ENCODE measurements around the gene GRPEL1. TPM values are rescaled to one million over a fixed set of nuclear protein-coding genes. Genes with fewer than 3 reads are reported as not detected.
"Not testable (repeated sequence)": the region's sequence is repeated elsewhere in the genome, so short reads cannot be mapped to it uniquely, and the experiment has no call there.

The GRPEL1 gene
- polyA plus RNA-seq, 3 donors = 18.2 to 53.8 (median 21.6) TPM

DNA sequence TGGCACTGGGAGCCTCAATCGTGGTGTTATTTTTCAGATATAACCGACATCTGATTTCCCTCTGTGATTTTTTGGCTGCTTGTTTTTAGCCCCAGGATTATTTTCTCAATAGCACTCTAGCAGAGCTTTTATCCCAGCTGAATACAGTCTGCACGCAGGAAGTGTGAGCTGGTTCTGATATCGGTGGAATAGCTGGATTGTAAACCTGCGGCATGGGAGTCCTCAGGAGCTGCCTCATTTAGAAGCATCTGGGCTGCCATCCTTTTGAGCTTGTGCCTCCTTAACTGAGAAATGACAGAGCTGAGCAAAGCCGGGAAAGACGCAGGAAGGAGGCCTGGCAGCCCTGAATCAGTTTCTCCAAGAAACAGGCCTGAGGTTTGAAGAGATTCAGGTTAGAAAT, 28.4 kb upstream of the GRPEL1 start:
- 90 to 92% (median 91%) methylated on average over 7 of the region's 7 CpGs for WGBS, 3 donors
- no peak overlapping the region for H3K27ac ChIP-seq (ENCODE audit: low read depth, low read length)

DNA sequence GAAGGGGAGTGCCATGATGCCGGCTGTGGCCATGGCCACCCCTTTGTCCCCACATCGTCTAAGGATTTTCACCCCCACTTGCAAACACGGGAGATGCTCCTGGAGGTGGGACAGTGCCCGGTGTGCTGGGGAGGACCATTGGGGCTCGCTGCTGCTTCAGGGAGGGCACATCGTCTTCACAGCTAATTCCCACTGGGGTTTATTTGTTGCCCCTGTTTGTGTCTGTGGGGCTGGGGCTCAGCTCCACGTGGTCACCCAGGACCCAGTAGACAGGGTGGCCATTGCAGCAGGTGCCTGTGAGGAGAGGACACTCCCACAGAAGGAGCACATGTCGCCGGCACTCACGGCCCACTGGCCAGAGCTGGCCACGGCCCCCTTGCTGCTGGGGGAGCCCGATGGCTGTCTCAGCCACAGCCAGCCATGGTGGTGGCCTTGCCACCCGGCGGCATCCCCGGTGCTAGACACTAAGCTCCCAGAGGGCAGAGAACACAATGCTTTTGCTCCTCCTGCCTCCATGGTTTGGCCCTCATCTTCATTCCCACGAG, 27.8 kb upstream of the GRPEL1 start:
- 88 to 89% (median 88%) methylated on average over 15 to 16 of the region's 16 CpGs for WGBS, 3 donors

DNA sequence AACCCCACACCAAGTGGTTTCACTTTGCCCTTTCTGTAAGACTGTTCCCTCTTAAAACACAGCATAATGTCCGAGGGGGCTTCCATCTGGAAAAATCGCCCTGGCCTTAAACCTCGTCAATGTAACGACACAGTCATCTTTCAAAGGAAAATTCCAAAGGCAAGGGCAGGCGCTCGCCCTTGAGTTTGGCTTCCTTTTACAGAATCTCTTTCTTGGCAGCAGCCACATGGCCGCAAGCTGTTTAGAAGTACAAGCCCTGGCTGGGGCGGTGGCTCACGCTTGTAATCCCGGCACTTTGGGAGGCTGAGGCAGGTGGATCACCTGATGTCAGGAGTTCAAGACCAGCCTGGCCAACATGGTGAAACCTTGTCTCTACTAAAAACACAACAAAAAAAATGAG, 27.1 kb upstream of the GRPEL1 start:
- 83 to 85% (median 84%) methylated on average over 10 of the region's 10 CpGs for WGBS, 3 donors
- no peak overlapping the region for H3K27ac ChIP-seq (ENCODE audit: low read depth, low read length)

More for the DNA sequence above, 27.8 kb upstream of the GRPEL1 start:
- no peak overlapping the region for H3K27ac ChIP-seq (ENCODE audit: low read depth, low read length)

DNA sequence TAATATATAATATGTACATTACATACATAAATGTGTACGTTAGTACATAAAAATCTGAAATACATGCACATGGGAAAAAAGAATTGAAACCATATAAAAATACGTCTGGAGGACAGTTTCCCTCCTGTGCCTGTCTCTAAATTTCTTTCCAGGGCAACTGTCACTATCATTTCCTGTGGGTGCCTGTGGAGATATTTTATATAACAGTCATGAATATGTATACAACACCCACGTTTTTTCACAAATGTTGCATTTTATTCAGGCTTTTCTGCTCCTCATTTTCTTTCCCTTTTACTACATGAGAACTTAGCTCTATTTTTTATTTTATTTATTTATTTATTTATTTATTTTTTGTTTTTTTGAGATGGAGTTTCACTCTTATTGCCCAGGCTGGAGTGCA, 24.2 kb upstream of the GRPEL1 start:
- WGBS, 3 donors = 52 to 71% (median 53%) methylated on average over 3 of the region's 3 CpGs
- H3K27ac ChIP-seq (ENCODE audit: low read depth, low read length) = no peak overlapping the region

DNA sequence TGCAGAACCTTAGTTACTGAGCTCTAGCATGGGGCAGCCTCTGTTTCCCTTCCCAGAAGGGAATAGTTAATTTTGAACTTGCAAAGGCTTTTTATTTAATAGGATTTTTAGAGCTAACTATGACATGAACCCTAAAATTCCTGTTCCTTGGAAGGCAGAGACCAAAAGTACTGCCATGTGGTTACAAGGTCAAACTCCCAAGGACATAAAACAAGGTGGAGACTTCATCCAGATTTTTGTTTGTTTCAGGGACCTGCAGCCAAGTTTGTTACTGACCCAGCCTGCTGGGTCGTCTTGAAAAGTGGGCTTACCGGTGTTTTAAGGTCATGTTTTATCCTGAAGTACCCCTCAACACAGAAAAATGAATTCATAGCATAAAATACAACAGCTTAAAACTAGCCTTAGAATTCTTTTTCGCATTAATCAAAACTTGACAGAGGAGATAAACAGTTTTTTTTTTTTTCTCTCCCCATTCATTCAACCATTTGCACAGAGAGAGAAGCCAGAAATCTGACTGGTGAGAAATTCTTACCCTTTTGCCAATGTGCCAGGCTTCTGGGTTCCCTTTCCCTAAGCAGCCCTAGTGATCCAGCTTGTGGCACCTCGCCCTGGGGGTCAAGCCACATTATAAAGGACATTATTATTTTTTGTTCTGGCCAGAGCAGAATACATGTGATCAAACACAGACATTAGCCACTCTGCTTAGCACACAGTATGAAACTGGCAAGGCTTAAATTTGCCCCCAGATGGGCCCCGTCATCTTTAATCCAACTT, 21.5 kb upstream of the GRPEL1 start:
- H3K27ac ChIP-seq (ENCODE audit: low read depth, low read length) = no peak overlapping the region
- WGBS, 3 donors = 23 to 64% (median 61%) methylated on average over 5 of the region's 5 CpGs

DNA sequence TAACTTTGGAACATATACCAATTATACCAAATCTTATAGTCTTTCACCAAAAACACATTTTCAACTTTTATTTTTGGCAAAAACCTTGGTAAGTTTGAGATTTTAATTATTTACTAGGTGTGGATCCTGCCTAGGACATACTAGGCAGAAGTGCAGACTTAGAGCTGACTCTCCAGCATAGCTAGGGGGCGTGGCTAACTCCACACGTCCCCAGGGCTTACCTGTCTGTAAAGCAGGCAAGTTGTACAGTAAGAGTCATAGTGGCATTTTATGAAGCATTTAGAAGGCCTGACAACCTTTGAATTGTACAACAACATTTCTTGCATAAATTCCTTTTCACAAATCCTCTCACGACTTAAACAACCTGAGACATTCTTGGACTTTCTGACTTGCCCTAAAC, 19.2 kb upstream of the GRPEL1 start:
- WGBS, 3 donors = 70 to 78% (median 76%) methylated on average over 3 of the region's 3 CpGs
- H3K27ac ChIP-seq (ENCODE audit: low read depth, low read length) = no peak overlapping the region

DNA sequence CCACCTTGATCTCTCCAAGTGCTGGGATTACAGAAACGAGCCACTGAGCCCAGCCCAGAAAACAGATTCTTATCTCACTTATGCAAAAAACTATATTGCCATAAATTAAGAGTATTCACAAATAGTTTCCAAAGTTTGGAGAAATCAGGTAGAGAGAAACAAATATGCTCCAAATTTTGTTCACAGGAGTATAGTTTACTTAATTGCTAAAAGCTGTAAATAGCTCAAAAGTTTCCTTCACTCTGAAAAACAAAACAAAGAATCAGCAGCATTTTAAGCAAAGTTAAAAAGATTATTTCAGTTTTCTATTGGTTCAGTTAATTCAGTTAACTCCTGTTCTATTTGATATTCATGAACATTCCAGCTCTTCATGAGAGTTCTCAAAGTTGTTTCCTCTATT, 18.5 kb upstream of the GRPEL1 start:
- H3K27ac ChIP-seq (ENCODE audit: low read depth, low read length) = no peak overlapping the region
- whole genome bisulfite sequencing, 3 donors = 28 to 36% (median 32%) methylated on average over 1 of the region's 1 CpG

DNA sequence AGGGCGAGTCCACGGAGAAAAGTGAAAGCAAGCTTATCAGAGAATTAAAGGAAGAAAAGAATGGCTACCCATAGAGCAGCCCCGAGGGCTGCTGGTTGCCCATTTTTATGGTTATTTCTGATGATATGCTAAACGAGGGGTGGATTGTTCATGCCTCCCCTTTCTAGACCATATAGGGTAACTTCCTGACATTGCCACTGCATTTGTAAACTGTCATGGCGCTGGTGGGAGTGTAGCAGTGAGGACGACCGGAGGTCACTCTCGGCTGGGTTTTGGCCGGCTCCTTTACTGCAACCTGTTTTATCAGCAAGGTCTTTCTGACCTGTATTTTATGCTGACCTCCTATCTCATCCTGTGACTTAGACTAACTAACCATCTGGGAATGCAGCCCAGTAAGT, 16.7 kb upstream of the GRPEL1 start:
- not testable (repeated sequence) for H3K27ac ChIP-seq (ENCODE audit: low read depth, low read length)
- WGBS, 3 donors = 28 to 51% (median 46%) methylated on average over 9 of the region's 9 CpGs

DNA sequence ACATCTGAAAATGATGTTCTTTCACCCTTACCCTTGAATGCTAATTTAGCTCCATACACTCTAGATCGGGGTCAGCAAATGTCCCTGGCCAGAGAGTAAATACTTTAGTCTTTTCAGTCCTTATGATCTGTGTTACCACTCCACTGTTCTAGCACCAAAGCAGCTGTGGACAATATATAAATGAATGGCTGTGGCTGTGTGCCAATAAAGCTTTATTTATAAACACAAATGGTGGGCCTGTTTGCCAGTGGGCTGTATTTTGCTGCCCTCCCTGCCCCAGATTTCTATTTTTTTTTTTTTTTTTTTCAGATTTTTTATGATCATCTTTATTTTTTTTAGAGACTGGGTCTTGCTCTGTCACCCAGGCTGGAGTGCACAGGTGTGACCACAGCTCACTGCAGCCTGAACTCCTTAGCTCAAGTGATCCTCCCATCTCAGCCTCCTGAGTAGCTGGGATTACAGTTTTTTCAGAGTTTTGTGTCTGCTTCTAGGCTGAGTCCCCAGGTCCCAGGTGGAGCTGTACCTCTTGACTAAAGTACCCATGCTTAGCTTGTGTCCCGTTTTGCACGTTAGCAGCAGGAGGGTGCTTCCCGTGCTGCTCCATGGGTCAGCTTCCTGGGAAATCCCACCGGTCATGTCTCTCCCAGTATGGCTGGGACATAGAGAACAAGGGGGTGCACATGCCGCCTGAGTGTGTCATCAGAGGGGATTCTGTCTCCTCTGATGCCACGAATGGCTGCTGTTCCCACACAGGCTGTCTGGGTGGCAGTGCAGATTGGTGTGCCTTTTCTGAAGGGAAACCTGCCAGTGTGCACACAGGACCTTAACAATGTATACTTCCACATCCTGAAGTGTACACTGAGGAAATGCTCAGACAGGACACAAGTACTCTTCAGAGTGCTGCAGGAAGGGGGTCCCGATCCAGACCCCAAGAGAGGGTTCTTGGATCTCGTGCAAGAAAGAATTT, 16.0 kb upstream of the GRPEL1 start:
- WGBS, 3 donors = 58 to 75% (median 64%) methylated on average over 9 of the region's 9 CpGs
- H3K27ac ChIP-seq (ENCODE audit: low read depth, low read length) = no peak overlapping the region

DNA sequence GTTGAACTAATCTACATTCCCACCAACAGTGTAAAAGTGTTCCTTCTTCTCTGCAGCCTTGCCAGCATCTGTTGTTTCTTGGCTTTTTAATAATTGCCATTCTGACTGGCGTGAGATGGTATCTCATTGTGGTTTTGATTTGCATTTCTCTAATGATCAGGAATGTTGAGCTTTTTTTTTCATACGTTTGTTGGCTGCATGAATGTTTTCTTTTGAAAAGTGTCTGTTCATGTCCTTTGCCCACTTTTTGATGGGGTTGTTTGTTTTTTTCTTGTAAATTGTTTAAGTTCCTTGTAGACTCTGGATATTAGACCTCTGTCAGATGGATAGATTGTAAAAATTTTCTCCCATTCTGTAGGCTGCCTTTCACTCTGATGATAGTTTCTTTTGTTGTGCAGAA, 12.0 kb upstream of the GRPEL1 start:
- WGBS, 3 donors = 81 to 86% (median 84%) methylated on average over 2 of the region's 2 CpGs

DNA sequence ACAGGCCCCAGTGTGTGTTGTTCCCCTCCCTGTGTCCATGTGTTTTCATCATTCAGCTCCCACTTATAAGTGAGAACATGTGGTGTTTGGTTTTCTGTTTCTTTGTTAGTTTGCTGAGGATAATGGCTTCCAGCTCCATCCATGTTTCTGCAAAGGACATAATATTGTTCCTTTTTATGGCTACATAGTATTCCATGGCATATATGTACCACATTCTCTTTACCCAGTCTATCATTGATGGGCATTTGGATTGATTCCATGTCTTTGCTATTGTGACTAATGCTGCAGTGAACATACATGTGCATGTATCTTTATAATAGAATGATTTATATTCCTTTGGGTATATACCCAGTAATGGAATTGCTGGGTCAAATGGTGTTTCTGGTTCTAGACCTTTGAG, 11.6 kb upstream of the GRPEL1 start:
- not testable (repeated sequence) for H3K27ac ChIP-seq (ENCODE audit: low read depth, low read length)

More for the DNA sequence above, 12.0 kb upstream of the GRPEL1 start:
- not testable (repeated sequence) for H3K27ac ChIP-seq (ENCODE audit: low read depth, low read length)

DNA sequence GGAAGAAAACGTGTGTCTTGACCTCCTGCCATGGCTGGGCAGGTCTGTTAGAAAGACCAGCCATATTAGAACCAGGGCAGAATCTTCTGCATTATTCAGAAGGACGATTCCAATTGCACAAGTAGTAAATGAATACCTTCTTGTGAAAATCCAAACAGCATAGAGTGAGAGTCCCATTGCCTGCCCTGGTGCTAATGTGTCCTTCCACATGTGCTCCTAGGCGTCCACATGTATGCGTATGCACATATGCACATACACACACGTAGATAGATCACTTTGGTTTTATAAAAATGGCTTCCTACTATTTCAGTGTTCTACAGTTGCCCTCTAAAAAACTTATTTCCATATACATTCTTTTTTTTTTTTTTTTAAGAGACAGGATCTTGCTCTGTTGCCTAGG, 10.2 kb upstream of the GRPEL1 start:
- no peak overlapping the region for H3K27ac ChIP-seq (ENCODE audit: low read depth, low read length)
- WGBS, 3 donors = 85 to 91% (median 88%) methylated on average over 5 of the region's 5 CpGs

DNA sequence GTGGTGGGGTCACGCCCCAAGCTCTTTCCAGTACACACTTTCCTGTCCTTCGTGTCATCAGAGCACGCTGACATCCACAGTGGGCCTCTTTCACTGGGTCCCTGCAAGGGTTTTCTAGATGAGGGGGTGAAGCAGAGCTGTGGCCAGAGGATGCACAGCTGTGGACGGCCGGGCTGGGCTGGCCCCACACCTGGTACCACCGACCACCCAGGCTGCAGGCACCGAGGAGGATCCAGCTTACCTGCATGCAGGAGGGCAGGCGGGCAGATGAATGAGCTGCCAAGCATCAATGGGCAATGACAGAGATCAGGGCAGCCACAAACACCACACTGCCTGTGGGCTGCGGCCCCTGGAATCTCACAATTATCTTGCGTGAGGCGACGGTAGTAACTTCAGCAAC, 9.5 kb upstream of the GRPEL1 start:
- no peak overlapping the region for H3K27ac ChIP-seq (ENCODE audit: low read depth, low read length)
- WGBS, 3 donors = 90 to 95% (median 91%) methylated on average over 12 of the region's 12 CpGs

DNA sequence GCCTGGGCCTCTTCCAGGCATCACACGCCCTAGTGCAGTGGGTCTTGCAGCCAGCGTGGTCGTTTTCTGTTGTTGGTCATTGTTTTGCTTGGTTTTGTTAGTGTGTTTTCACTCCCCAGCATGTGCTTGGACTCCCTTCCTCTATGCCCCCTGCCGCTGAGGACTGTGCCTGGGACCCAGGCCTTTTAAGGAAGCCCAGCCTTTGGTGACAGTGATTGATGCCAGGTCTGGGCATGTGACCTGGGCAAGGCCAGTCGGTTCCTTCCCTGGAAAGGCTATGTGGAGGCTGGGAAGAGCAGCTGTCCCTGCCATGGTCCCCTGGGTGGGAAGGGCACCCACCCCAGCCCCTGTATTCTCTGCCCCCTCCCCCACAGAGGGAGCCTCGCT, 8.8 kb upstream of the GRPEL1 start:
- no peak overlapping the region for H3K27ac ChIP-seq (ENCODE audit: low read depth, low read length)
- 63 to 70% (median 65%) methylated on average over 6 of the region's 6 CpGs for WGBS, 3 donors

DNA sequence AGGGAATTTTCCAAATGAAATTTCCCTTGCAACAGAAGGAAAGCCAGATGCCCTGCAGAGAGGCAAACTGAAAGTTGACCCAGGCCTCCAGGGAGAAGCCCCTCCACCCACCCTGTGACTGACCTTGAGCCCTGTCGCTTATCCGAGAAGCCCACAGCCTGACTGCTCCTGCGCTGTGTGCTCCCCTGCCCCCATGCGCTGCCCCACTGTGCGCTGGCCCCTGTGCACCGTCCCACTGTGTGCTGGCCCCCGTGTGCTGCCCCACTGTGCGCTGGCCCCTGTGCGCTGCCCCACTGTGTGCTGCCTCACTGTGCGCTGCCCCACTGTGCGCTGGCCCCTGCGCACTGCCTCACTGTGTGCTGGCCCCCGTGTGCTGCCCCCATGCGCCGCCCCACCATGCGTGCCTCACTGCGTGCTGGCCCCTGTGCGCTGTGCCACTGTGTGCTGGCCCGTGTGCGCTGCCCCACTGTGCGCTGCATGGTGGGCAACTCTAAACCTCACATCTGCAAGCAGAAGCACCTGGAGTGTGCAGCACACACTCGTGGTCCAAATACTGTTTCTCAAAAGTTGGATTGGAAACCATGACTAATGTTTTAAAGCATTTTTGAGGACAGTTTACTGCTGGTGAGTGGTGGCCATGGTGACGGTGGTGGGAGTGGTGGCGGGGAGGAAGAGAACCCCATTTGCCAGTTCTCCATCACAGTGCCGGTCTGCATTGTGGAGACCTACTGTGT, 8.3 kb upstream of the GRPEL1 start:
- 79 to 86% (median 83%) methylated on average over 25 of the region's 25 CpGs for WGBS, 3 donors
- no peak overlapping the region for H3K27ac ChIP-seq (ENCODE audit: low read depth, low read length)

DNA sequence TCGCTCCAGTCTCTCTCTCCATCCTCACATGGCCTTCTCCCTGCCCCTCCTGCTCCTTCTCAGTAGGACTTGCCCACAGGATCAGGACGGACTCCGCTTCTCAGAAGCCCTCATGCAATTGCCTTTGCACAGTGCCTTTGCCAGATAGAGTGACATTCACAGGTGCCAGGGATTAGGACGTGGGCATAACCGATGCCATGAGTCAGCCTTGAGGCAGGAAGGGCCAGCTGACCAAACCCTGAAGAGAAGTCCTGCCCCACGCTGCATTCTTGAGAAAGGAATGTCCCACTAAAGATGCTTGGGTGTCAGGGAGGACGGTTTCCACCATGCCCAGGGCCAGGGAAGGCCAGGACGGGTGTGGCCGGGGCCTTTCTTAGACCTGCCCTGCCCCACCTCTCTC, 6.6 kb upstream of the GRPEL1 start:
- 82 to 84% (median 83%) methylated on average over 9 of the region's 9 CpGs for WGBS, 3 donors
- H3K27ac ChIP-seq (ENCODE audit: low read depth, low read length) = no peak overlapping the region

DNA sequence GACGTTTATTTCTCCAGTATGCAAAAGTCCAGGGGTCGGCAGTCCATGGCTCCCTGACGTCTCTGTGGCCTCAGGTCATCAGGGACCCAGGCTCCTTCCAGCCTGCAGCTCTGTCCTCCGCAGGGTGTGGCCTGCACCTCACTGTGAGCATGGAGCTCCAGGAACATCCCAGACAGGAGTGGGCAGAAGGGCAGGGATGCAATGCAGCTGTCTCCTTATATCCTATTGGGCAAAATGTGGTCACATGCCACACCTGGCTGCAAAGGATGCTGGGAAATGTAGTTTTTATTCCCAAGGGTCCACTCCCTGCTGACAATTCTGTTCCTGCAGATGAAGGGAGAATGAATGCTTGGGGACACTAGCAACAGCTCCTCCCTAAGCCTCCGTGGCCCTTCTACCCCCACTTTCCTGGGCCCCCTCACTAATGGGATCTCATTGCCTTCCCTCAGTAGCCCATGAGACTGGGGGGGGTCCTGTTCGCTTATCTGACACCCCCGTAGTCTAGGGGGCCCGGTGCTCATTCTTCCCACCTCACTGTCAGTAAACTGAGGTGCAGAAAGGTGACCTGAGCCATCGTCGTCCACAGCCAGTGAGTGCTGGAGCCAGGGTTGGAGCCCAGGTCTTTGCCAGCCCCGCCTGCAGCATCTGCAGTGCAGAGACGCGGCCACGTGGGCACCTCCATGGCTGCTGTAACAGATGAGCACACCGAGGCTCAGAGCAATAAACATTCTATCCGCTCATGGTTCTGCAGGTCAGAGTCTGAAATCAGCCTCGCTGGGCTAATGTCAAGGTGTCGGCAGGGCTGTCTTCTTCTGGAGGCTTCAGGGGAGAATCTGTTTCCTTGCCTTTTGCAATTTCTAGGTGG, 5.9 kb upstream of the GRPEL1 start:
- H3K27ac ChIP-seq (ENCODE audit: low read depth, low read length) = no peak overlapping the region
- WGBS, 3 donors = 72 to 81% (median 73%) methylated on average over 18 of the region's 18 CpGs

DNA sequence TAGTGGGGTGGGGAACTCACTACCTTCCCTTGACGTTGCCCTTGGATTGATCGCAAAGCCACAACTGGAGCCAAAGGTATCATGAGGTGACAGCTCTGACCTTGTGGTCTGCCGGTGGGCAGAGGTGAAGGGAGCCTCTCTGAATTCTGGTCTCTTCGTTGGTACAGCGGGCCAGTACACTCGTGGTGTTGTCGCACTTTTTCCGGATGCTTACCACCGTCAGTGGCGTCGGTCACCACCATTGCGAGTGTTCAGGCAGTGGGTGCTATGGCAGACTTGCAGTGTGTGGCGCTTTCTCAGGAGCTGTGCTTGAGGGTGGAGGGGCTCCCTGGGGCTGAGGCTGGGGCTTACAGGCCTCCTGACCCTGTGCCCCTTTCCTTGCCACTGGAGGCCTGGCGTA, 5.2 kb upstream of the GRPEL1 start:
- no peak overlapping the region for H3K27ac ChIP-seq (ENCODE audit: low read depth, low read length)
- WGBS, 3 donors = 87 to 89% (median 89%) methylated on average over 14 of the region's 14 CpGs
